HepG2 (cell line): ENCODE results near the gene ZFP62. TPM values are rescaled to one million over a fixed set of nuclear protein-coding genes. Genes with fewer than 3 reads are reported as not detected.

ENCODE experiments used
- ATAC-seq: fragments of 200-7000 bp; cut with Tn5 transposase; 3 replicates; pipeline ENCODE4 v1.9.1; 2020; ENCODE audit warnings: mild to moderate bottlenecking, moderate library complexity
- BruUV-seq: library from RNA; stranded (reverse); fragments of 400-500 nt; replicated peaks from 2 replicates; lab custom pipeline; 2021; lab: Mats Ljungman, UMichigan
- CTCF ChIA-PET: fragments of 300-600 bp; formaldehyde crosslinking; extraction: SDS; loops from one replicate; lab custom pipeline; 2021; ENCODE audit warnings: low total read pairs, inconsistent platforms, low intra/inter-chr PET ratio; lab: Yijun Ruan, JAX
- POLR2A ChIA-PET: fragments of 350-600 bp; sonication (Branson Sonifier 250); formaldehyde crosslinking; loops from one replicate; lab custom pipeline; 2020; ENCODE audit warnings: antibody characterized with exemption, inconsistent platforms; lab: Yijun Ruan, JAX
- DNase-seq: peaks from one replicate; pipeline ENCODE4 v3.0.0-alpha.2; 2015; ENCODE audit warnings: low spot score
- FAIRE-seq: peaks from 3 replicates; lab custom pipeline; 2011; peaks lifted over from hg19 to GRCh38; lab: Jason Lieb, UNC
- H2AFZ ChIP-seq: one replicate; pipeline ENCODE4 v1.6.1; 2011; ENCODE audit warnings: low read length, inconsistent platforms
- H3K27ac ChIP-seq: fragments of 300-600 bp; 3 replicates; pipeline ENCODE4 v1.8.0; 2011; ENCODE audit warnings: mixed run types, mild to moderate bottlenecking, mixed read lengths, low read length, inconsistent platforms; ENCODE audit not compliant: insufficient read depth; ENCODE audit errors: extremely low read length
- H3K27me3 ChIP-seq, 2 experiments: fragments of 200-600 bp in 1 of 2; 2 replicates in 1 of 2; 3 replicates in 1 of 2; pipeline versions ENCODE4 v1.6.0 to v1.8.0; 2011; ENCODE audit warnings: low read length in 2 of 2, mild to moderate bottlenecking in 2 of 2, moderate library complexity in 2 of 2, inconsistent platforms in 1 of 2; ENCODE audit not compliant: insufficient read depth in 2 of 2, control insufficient read depth in 1 of 2
- H3K36me3 ChIP-seq, 2 experiments: fragments of 200-600 bp in 1 of 2; replicated peaks in 1 of 2; 2 replicates in 1 of 2; 3 replicates in 1 of 2; pipeline versions ENCODE4 v1.5.1 to v1.8.0; 2011; ENCODE audit warnings: low read length in 2 of 2, inconsistent platforms in 1 of 2; ENCODE audit not compliant: insufficient read depth in 2 of 2, control insufficient read depth in 1 of 2
- H3K4me1 ChIP-seq: 2 replicates; pipeline ENCODE4 v1.5.1; 2012; ENCODE audit warnings: low read length, inconsistent platforms; ENCODE audit not compliant: insufficient read depth
- H3K4me2 ChIP-seq: 2 replicates; pipeline ENCODE4 v1.6.0; 2011; ENCODE audit warnings: low read depth, low read length, inconsistent platforms
- H3K4me3 ChIP-seq, 3 experiments: fragments of 200-600 bp in 1 of 3; sonication (generic), shearing (Covaris generic) in 1 of 3; replicated peaks in 1 of 3; 2 replicates each; pipeline ENCODE4 v1.5.1; 2011 to 2016; ENCODE audit warnings: low read length in 3 of 3, inconsistent platforms in 2 of 3, low read depth in 2 of 3, mild to moderate bottlenecking in 2 of 3, control low read depth in 1 of 3, mixed read lengths in 1 of 3; ENCODE audit not compliant: insufficient read depth in 1 of 3
- H3K79me2 ChIP-seq: one replicate; pipeline ENCODE4 v1.6.1; 2011; ENCODE audit warnings: low read length, inconsistent platforms; ENCODE audit not compliant: insufficient read depth
- H3K9ac ChIP-seq: 2 replicates; pipeline ENCODE4 v1.6.0; 2011; ENCODE audit warnings: mild to moderate bottlenecking, low read depth, low read length, inconsistent platforms; ENCODE audit not compliant: insufficient read depth
- H3K9me3 ChIP-seq: 2 replicates; pipeline ENCODE4 v1.5.1; 2012; ENCODE audit warnings: mild to moderate bottlenecking, low read length
- H4K20me1 ChIP-seq: 2 replicates; pipeline ENCODE4 v1.6.0; 2011; ENCODE audit warnings: inconsistent platforms, mild to moderate bottlenecking, low read length, moderate library complexity; ENCODE audit not compliant: insufficient read depth
- ATM ChIP-seq: fragments of 450-650 bp; IDR thresholded peaks from 2 replicates; pipeline ENCODE4 v1.7.1; 2017; ENCODE audit warnings: mild to moderate bottlenecking, borderline replicate concordance
- DMAP1 ChIP-seq: IDR thresholded peaks from 2 replicates; pipeline ENCODE4 v1.6.1; 2016
- MED13 ChIP-seq: sonication (generic); formaldehyde crosslinking; IDR thresholded peaks from 2 replicates; pipeline ENCODE4 v1.5.0; 2020; ENCODE audit warnings: missing genetic modification reagents
- PRPF4 ChIP-seq: fragments of 200-400 bp; formaldehyde crosslinking; IDR thresholded peaks from 2 replicates; pipeline ENCODE4 v1.6.1; 2016; ENCODE audit warnings: low read length, low read depth; ENCODE audit not compliant: poor library complexity, severe bottlenecking
- RARA ChIP-seq: IDR thresholded peaks from 2 replicates; pipeline ENCODE4 v1.6.1; 2016; ENCODE audit warnings: missing genetic modification reagents, missing compliant biosample characterization
- U2AF1 ChIP-seq: fragments of 200-400 bp; formaldehyde crosslinking; optimal IDR thresholded peaks from 2 replicates; pipeline ENCODE3; 2017; ENCODE audit warnings: mild to moderate bottlenecking, low read depth, low read length
- ZFP36 ChIP-seq: fragments of 150-350 bp; IDR thresholded peaks from 2 replicates; pipeline ENCODE4 v1.6.1; 2018; ENCODE audit warnings: borderline replicate concordance, low read length, low read depth; ENCODE audit not compliant: partially characterized antibody
- ZNF550 ChIP-seq: sonication (generic); formaldehyde crosslinking; IDR thresholded peaks from 2 replicates; pipeline ENCODE4 v1.4.0; 2020; ENCODE audit warnings: mild to moderate bottlenecking, missing genetic modification reagents, borderline replicate concordance
- ZNF576 ChIP-seq: sonication (generic); formaldehyde crosslinking; IDR thresholded peaks from 2 replicates; pipeline ENCODE4 v1.4.0; 2020; ENCODE audit warnings: mild to moderate bottlenecking, missing genetic modification reagents
- ZNF879 ChIP-seq: sonication (generic); formaldehyde crosslinking; IDR thresholded peaks from 2 replicates; pipeline ENCODE4 v1.8.1; 2023; ENCODE audit warnings: missing genetic modification reagents
- WGBS: methylation state at CpG from one replicate; pipeline ENCODE4 v1.1.6; 2017; ENCODE audit warnings: low lambda C conversion rate; 5-methylcytosine and 5-hydroxymethylcytosine counted together
- in situ Hi-C: cut with HindIII; loops from 2 replicates; pipeline ENCODE4 v1.10.0; 2017; ENCODE audit warnings: low pct_unique_long_range_greater_than_20kb; ENCODE audit not compliant: extremely low pct_ligation_motif_present
- intact Hi-C: fragments of 100-400 bp; cut with micrococcal nuclease; formaldehyde crosslinking; loops from one replicate; pipeline ENCODE4 v1.10.0; 2022; ENCODE audit not compliant: unreplicated experiment
- polyA plus RNA-seq, 8 experiments: library from polyadenylated mRNA; depleted of rRNA in 3 of 8; stranded (reverse) in 7 of 8; unstranded in 1 of 8; fragments of >200 nt; fragmentation: Illumina TruSeq in 4 of 8; extraction: Trizol in 4 of 8; gene quantifications; 2 replicates each; pipeline versions ENCODE4 v1.2.1 to v1.2.3, GENCODE V29; 2011 to 2016; ENCODE audit warnings: low read depth in 4 of 8, missing spikeins in 1 of 8, mixed read lengths in 1 of 8; ENCODE audit not compliant: insufficient read depth in 1 of 8
- total RNA-seq, 5 experiments: library from RNA; depleted of rRNA; stranded (reverse); fragments of >200 nt; fragmentation: Illumina TruSeq; extraction: Trizol; gene quantifications; 2 replicates each; pipeline ENCODE4 v1.2.3, GENCODE V29; 2016; ENCODE audit warnings: low read depth in 1 of 5

ZFP62 gene
- total and polyA plus RNA-seq, 2 of the 13 experiments (the other 11 are each of a cell fraction or from before 2014, with no cell fraction given), result 8.2 to 19.4 TPM

GRCh38 chr5:180837478-180837877, 23.6 kb downstream of the ZFP62 start:
- CTCF ChIA-PET, result no interaction called here
- POLR2A ChIA-PET, result interaction anchor here (0.9 kb wide), 1 partner anchor 29 kb away, joined by 4 read pairs; no protein-coding TSS in a partner anchor
- in situ Hi-C loops (no loop called here), intact Hi-C loops (no loop called here)
- H3K27me3 ChIP-seq, result no peaks in the 10 kb centered on the region
- H3K4me1 ChIP-seq, result peaks cover 12% of the 10 kb centered on the region
- no peak overlapping the region; a peak in 1 of 6 replicates for H3K4me3 ChIP-seq
- no peaks in the 10 kb centered on the region for H3K9me3 ChIP-seq
- peak overlapping the region; percentile 38; the same call in 1 of the 2 replicates for H3K4me2 ChIP-seq
- WGBS, result 65% methylated on average over 4 of the region's 4 CpGs
- H4K20me1 ChIP-seq, result no peaks in the 10 kb centered on the region
- no peaks in the 10 kb centered on the region for H3K36me3 ChIP-seq
- ATAC-seq, result no peak
- TF ChIP-seq ATM (no peak), ZNF879 (CRISPR knock-in tag) (no peak), ZFP36 (no peak), MED13 (no peak), DMAP1 (CRISPR knock-in tag) (no peak), ZNF576 (CRISPR knock-in tag) (no peak), PRPF4 (no peak)
- H3K79me2 ChIP-seq, result no peaks in the 10 kb centered on the region
- H3K9ac ChIP-seq, result no peak overlapping the region
- BruUV-seq, result no TSS peak
- H3K27ac ChIP-seq, result no peak overlapping the region
- H2AFZ ChIP-seq, result no peak overlapping the region
- no peak for FAIRE-seq
- no peak for DNase-seq

- no peak overlapping the region for H3K4me3 ChIP-seq
- no TSS peak for BruUV-seq
- no peak overlapping the region for H3K27ac ChIP-seq
- no peaks in the 10 kb centered on the region for H4K20me1 ChIP-seq
- no peaks in the 10 kb centered on the region for H3K27me3 ChIP-seq
- TF ChIP-seq U2AF1 (no peak), RARA (CRISPR knock-in tag) (peak; percentile 42; the same call in 1 of the 2 replicates), ZNF550 (CRISPR knock-in tag) (no peak)
- H3K4me2 ChIP-seq, result no peak overlapping the region
- in situ Hi-C loops, result no loop called here
- DNase-seq (no peak), FAIRE-seq (no peak), ATAC-seq (peak; percentile 44; the same call in 2 of the 3 replicates)
- H3K36me3 ChIP-seq, result no peaks in the 10 kb centered on the region
- peaks cover 12% of the 10 kb centered on the region for H3K4me1 ChIP-seq
- H3K9ac ChIP-seq, result no peak overlapping the region
- POLR2A ChIA-PET, result no interaction called here
- H2AFZ ChIP-seq, result no peak overlapping the region
- H3K9me3 ChIP-seq, result peaks cover 14% of the 10 kb centered on the region; the same call in 1 of the 2 replicates
- CTCF ChIA-PET, result no interaction called here
- WGBS, result 0% methylated on average over 1 of the region's 2 CpGs
- no peaks in the 10 kb centered on the region for H3K79me2 ChIP-seq
- intact Hi-C loops, result no loop called here
These were observed 28.4 kb downstream of the ZFP62 start for GRCh38 chr5:180832638-180833068.
